Neural progenitor cell (in vitro differentiated cells): ENCODE data around the gene UBE2O. TPM values are rescaled to one million over a fixed set of nuclear protein-coding genes. Genes with fewer than 3 reads are reported as not detected.

Experiments used
- DNase-seq: peaks from one replicate; pipeline ENCODE4 v3.0.0-alpha.2; 2016; ENCODE audit warnings: low spot score
- H2AFZ ChIP-seq: fragments of 200-600 bp; sonication (generic); replicated peaks from 2 replicates; pipeline ENCODE4 v1.6.1; 2016; ENCODE audit warnings: antibody characterized with exemption
- H3F3A ChIP-seq: fragments of 200-600 bp; sonication (generic); 2 replicates; pipeline ENCODE4 v1.6.1; 2016; ENCODE audit warnings: antibody characterized with exemption, low read depth
- H3K27ac ChIP-seq: fragments of 200-600 bp; sonication (generic); 2 replicates; pipeline ENCODE4 v1.5.1; 2016; ENCODE audit warnings: mild to moderate bottlenecking
- H3K27me3 ChIP-seq: fragments of 200-600 bp; sonication (generic); 2 replicates; pipeline ENCODE4 v1.6.1; 2016; ENCODE audit warnings: mild to moderate bottlenecking, moderate library complexity
- H3K36me3 ChIP-seq: fragments of 200-600 bp; sonication (generic); 2 replicates; pipeline ENCODE4 v1.5.1; 2016
- H3K4me1 ChIP-seq: fragments of 200-600 bp; sonication (generic); 2 replicates; pipeline ENCODE4 v1.6.1; 2016; ENCODE audit warnings: mixed run types
- H3K4me2 ChIP-seq: fragments of 200-600 bp; sonication (generic); 2 replicates; pipeline ENCODE4 v1.6.1; 2016
- H3K4me3 ChIP-seq: fragments of 200-600 bp; sonication (generic); 2 replicates; pipeline ENCODE4 v1.5.1; 2016
- H3K79me2 ChIP-seq: fragments of 200-600 bp; sonication (generic); 2 replicates; pipeline ENCODE4 v1.6.1; 2016; ENCODE audit warnings: low read depth
- H3K9ac ChIP-seq: fragments of 200-600 bp; sonication (generic); 2 replicates; pipeline ENCODE4 v1.6.1; 2016
- H3K9me3 ChIP-seq: fragments of 200-600 bp; sonication (generic); 2 replicates; pipeline ENCODE4 v1.5.1; 2016; ENCODE audit warnings: low read depth
- H4K20me1 ChIP-seq: fragments of 200-600 bp; sonication (generic); 2 replicates; pipeline ENCODE4 v1.6.1; 2016; ENCODE audit warnings: low read depth
- H3K27ac Mint-ChIP-seq: 3 replicates; pipeline ENCODE4 v1.8.0; 2021; ENCODE audit warnings: mixed read lengths
- H3K27me3 Mint-ChIP-seq: 2 replicates; pipeline ENCODE4 v1.8.0; 2022; ENCODE audit warnings: low read depth, mild to moderate bottlenecking, inconsistent platforms, moderate library complexity, mixed read lengths; ENCODE audit not compliant: insufficient read depth
- H3K36me3 Mint-ChIP-seq: 3 replicates; pipeline ENCODE4 v1.8.0; 2021; ENCODE audit warnings: mixed read lengths
- H3K4me1 Mint-ChIP-seq: 3 replicates; pipeline ENCODE4 v1.8.0; 2021; ENCODE audit warnings: mixed read lengths
- H3K4me3 Mint-ChIP-seq: 3 replicates; pipeline ENCODE4 v1.8.0; 2021; ENCODE audit warnings: mild to moderate bottlenecking, moderate library complexity, mixed read lengths
- H3K9me3 Mint-ChIP-seq: 3 replicates; pipeline ENCODE4 v1.8.0; 2020; ENCODE audit warnings: mixed read lengths
- EZH2 ChIP-seq: fragments of 200-600 bp; sonication (generic); IDR thresholded peaks from 2 replicates; pipeline ENCODE4 v1.6.1; 2017; ENCODE audit warnings: antibody characterized with exemption, mild to moderate bottlenecking, moderate library complexity
- EZH2phosphoT487 ChIP-seq: fragments of 200-600 bp; sonication (generic); IDR thresholded peaks from 2 replicates; pipeline ENCODE4 v1.6.1; 2017; ENCODE audit warnings: antibody characterized with exemption
- total RNA-seq: library from RNA; depleted of rRNA; stranded (reverse); fragments of >200 nt; gene quantifications from 2 replicates; pipeline ENCODE4 v1.2.3, GENCODE V29; 2015; ENCODE audit warnings: low replicate concordance
- TF ChIP-seq, protein P1 (sequence below): fragments of 200-600 bp; sonication (generic); IDR thresholded peaks from 2 replicates; pipeline ENCODE4 v1.5.1; 2017; ENCODE audit warnings: antibody characterized with exemption, mild to moderate bottlenecking

Gene UBE2O
- total RNA-seq, 1 donor from 2014 or later: 20.6 TPM

DNA sequence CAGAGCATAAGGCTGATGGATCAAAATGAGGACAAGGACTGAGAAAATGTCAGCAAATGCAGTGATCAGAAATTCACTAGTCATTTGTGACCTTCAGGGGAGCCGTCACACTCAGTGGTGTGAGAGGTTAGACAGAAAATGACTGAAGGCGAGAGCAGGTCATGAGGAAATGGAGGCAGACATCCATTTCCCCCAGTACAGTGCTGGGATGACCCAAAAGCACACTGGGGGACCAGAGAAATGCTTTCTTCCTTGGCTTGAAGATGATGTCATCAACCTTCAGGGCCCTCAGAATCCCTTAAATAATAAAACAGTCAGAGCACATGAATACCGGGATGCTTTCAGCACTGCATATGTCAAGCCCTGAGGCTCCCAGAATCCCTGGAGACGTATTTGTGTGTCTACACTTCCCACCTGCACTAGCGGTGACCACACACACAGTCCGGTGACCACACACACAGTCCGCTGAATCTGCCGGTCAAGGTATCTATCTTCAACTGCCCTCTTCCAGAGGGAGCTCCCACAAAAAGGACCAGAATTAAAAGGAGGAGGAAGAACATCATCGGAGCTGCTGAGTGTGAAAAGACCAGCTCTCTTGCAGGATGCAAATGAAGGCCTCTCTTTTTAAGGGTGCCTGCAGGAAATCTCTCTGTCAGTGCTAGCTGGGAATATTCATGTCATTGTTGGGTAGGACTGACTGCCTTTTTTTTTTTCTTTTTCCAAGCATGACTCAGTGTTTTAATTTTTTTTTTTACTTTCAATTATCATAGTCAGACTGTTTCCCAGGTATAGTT lies 8.2 kb downstream of the UBE2O start:
- Histone ChIP-seq H3K9me3 (no peaks in the 10 kb centered on the region), H4K20me1 (peaks cover 100% of the 10 kb centered on the region), H3F3A (peaks cover 10% of the 10 kb centered on the region), H3K27me3 (no peaks in the 10 kb centered on the region), H3K36me3 (no peaks in the 10 kb centered on the region), H3K4me1 (peaks cover 27% of the 10 kb centered on the region), H3K4me3 (no peak overlapping the region), H3K27ac (no peak overlapping the region), H2AFZ (no peak overlapping the region), H3K4me2 (no peak overlapping the region), H3K9ac (no peak overlapping the region), H3K79me2 (peaks cover 100% of the 10 kb centered on the region)
- DNase-seq: no peak
- Mint-ChIP-seq H3K27me3 (peaks cover 2% of the 10 kb centered on the region), H3K9me3 (no peaks in the 10 kb centered on the region), H3K4me1 (peaks cover 77% of the 10 kb centered on the region), H3K36me3 (peaks cover 5% of the 10 kb centered on the region), H3K27ac (no peak overlapping the region), H3K4me3 (peak overlapping the region; percentile 61)
- TF ChIP-seq EZH2: no peak
- no peak for TF ChIP-seq EZH2phosphoT487
- TF ChIP-seq, protein P1, sequence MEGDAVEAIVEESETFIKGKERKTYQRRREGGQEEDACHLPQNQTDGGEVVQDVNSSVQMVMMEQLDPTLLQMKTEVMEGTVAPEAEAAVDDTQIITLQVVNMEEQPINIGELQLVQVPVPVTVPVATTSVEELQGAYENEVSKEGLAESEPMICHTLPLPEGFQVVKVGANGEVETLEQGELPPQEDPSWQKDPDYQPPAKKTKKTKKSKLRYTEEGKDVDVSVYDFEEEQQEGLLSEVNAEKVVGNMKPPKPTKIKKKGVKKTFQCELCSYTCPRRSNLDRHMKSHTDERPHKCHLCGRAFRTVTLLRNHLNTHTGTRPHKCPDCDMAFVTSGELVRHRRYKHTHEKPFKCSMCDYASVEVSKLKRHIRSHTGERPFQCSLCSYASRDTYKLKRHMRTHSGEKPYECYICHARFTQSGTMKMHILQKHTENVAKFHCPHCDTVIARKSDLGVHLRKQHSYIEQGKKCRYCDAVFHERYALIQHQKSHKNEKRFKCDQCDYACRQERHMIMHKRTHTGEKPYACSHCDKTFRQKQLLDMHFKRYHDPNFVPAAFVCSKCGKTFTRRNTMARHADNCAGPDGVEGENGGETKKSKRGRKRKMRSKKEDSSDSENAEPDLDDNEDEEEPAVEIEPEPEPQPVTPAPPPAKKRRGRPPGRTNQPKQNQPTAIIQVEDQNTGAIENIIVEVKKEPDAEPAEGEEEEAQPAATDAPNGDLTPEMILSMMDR: no peak

DNA sequence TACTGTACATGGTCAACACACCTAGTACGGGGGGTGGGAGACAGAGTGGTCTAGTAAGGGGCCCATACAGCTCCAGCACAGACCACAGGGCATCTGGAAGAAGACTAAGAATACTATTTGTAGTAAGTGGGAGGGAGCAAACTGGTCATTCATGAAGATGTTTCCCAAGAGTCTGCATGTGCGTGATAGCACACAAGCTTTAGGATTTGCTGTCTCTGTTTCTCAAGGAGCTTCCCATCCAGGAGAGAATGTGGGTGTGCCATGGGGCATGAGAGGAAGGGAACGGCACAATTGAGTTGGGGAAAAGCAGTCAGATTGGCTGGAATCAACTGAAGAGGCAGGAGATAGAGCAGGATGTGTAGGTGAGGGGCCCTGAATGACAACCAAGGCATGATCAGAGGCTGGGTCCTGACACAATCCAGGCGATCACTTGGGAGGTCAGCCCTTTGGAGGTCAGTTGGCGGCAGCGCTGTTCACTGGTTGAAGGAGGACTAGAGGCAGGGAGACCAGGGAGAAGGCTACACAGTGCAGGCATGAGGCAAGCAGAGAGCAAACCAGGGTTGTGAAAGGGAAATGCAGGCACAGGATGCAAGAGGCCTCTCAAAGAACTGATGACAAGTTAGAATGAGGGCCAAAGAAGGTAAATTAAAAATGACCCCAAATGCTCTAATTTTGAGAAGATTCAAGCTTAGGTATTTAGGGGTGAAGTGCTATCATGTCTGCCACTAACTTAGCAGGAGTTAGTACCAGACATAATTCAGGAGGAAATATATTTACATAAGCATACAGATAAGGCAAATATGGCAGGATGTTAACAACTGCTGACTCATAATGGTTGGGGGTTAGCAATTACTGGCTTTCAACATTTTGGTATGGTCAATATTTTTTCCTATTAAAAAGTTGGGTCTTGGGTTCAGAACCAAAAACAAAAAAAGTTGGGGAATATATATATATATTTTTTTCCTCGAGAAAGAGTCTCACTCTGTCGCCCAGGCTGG lies 10.3 kb downstream of the UBE2O start:
- Histone ChIP-seq H3K4me3 (no peak overlapping the region), H3K36me3 (no peaks in the 10 kb centered on the region), H3K9ac (no peak overlapping the region), H3K27me3 (no peaks in the 10 kb centered on the region), H3K9me3 (no peaks in the 10 kb centered on the region), H3K27ac (no peak overlapping the region), H4K20me1 (peaks cover 100% of the 10 kb centered on the region), H3F3A (peaks cover 10% of the 10 kb centered on the region), H3K4me1 (peaks cover 27% of the 10 kb centered on the region), H3K4me2 (no peak overlapping the region), H3K79me2 (peaks cover 100% of the 10 kb centered on the region), H2AFZ (no peak overlapping the region)
- Mint-ChIP-seq H3K9me3 (no peaks in the 10 kb centered on the region), H3K36me3 (peaks cover 4% of the 10 kb centered on the region), H3K4me1 (peaks cover 71% of the 10 kb centered on the region), H3K27ac (no peak overlapping the region), H3K27me3 (peaks cover 2% of the 10 kb centered on the region), H3K4me3 (no peak overlapping the region)
- DNase-seq: no peak
- TF ChIP-seq, protein P1: no peak
- TF ChIP-seq EZH2 (no peak), EZH2phosphoT487 (no peak)

DNA sequence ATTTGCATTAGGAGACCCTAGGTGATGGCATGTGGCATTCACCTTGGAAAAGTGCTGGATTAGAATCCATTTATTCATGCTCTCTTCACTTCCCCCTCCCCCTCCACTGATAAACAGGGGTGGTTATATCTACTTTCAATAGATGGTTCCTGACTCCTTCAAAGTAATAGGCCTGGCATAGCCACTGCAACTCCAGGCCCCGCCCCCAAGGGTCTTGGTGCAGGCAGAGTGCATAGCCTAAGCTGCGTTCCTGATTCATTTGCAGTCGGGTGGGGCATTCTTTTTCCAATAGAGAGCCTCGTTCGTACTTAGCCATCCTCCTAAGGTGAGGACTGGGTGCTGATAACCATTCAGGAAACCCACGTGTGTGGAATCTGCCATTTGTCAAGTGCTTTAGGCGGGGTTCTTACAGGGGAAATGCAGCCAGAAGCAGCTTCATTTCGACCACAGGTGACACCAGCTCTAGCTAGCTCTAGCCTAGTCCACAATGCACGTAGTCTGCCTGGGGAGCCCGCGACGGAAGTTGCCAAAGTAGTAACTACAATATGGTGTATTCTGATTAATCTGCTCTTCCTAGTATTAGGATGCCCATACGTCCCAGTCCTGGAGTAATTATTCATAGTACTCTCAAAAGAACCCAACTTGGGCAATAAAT lies 11.1 kb downstream of the UBE2O start:
- TF ChIP-seq, protein P1: no peak
- TF ChIP-seq EZH2phosphoT487: no peak
- TF ChIP-seq EZH2: no peak
- no peaks in the 10 kb centered on the region for H3K9me3 Mint-ChIP-seq
- peak; percentile 48 for DNase-seq
- Histone ChIP-seq H3K27ac (no peak overlapping the region), H4K20me1 (peaks cover 97% of the 10 kb centered on the region), H3K27me3 (no peaks in the 10 kb centered on the region), H3K36me3 (no peaks in the 10 kb centered on the region), H3F3A (peaks cover 10% of the 10 kb centered on the region), H3K9ac (no peak overlapping the region), H3K4me1 (peaks cover 27% of the 10 kb centered on the region), H2AFZ (no peak overlapping the region), H3K4me2 (no peak overlapping the region), H3K4me3 (no peak overlapping the region), H3K9me3 (no peaks in the 10 kb centered on the region), H3K79me2 (peaks cover 100% of the 10 kb centered on the region)
- H3K27me3 Mint-ChIP-seq: peaks cover 4% of the 10 kb centered on the region
- peaks cover 4% of the 10 kb centered on the region for H3K36me3 Mint-ChIP-seq
- H3K27ac Mint-ChIP-seq: no peak overlapping the region
- H3K4me1 Mint-ChIP-seq: peaks cover 67% of the 10 kb centered on the region
- no peak overlapping the region for H3K4me3 Mint-ChIP-seq
